Neural progenitor cell (in vitro differentiated cells): Measurements from ENCODE around the gene EMILIN3. TPM values are rescaled to one million over a fixed set of nuclear protein-coding genes. Genes with fewer than 3 reads are reported as not detected.
A peak's percentile ranks its signal among the peaks of the same experiment; 100 is the strongest.

ENCODE experiments used
- DNase-seq: peaks from one replicate; pipeline ENCODE4 v3.0.0-alpha.2; 2016; ENCODE audit warnings: low spot score
- H2AFZ ChIP-seq: fragments of 200-600 bp; sonication (generic); replicated peaks from 2 replicates; pipeline ENCODE4 v1.6.1; 2016; ENCODE audit warnings: antibody characterized with exemption
- H3F3A ChIP-seq: fragments of 200-600 bp; sonication (generic); 2 replicates; pipeline ENCODE4 v1.6.1; 2016; ENCODE audit warnings: antibody characterized with exemption, low read depth
- H3K27ac ChIP-seq: fragments of 200-600 bp; sonication (generic); 2 replicates; pipeline ENCODE4 v1.5.1; 2016; ENCODE audit warnings: mild to moderate bottlenecking
- H3K27me3 ChIP-seq: fragments of 200-600 bp; sonication (generic); 2 replicates; pipeline ENCODE4 v1.6.1; 2016; ENCODE audit warnings: mild to moderate bottlenecking, moderate library complexity
- H3K36me3 ChIP-seq: fragments of 200-600 bp; sonication (generic); 2 replicates; pipeline ENCODE4 v1.5.1; 2016
- H3K4me1 ChIP-seq: fragments of 200-600 bp; sonication (generic); 2 replicates; pipeline ENCODE4 v1.6.1; 2016; ENCODE audit warnings: mixed run types
- H3K4me2 ChIP-seq: fragments of 200-600 bp; sonication (generic); 2 replicates; pipeline ENCODE4 v1.6.1; 2016
- H3K4me3 ChIP-seq: fragments of 200-600 bp; sonication (generic); 2 replicates; pipeline ENCODE4 v1.5.1; 2016
- H3K79me2 ChIP-seq: fragments of 200-600 bp; sonication (generic); 2 replicates; pipeline ENCODE4 v1.6.1; 2016; ENCODE audit warnings: low read depth
- H3K9ac ChIP-seq: fragments of 200-600 bp; sonication (generic); 2 replicates; pipeline ENCODE4 v1.6.1; 2016
- H3K9me3 ChIP-seq: fragments of 200-600 bp; sonication (generic); 2 replicates; pipeline ENCODE4 v1.5.1; 2016; ENCODE audit warnings: low read depth
- H4K20me1 ChIP-seq: fragments of 200-600 bp; sonication (generic); 2 replicates; pipeline ENCODE4 v1.6.1; 2016; ENCODE audit warnings: low read depth
- H3K27ac Mint-ChIP-seq: 3 replicates; pipeline ENCODE4 v1.8.0; 2021; ENCODE audit warnings: mixed read lengths
- H3K27me3 Mint-ChIP-seq: 2 replicates; pipeline ENCODE4 v1.8.0; 2022; ENCODE audit warnings: low read depth, mild to moderate bottlenecking, inconsistent platforms, moderate library complexity, mixed read lengths; ENCODE audit not compliant: insufficient read depth
- H3K36me3 Mint-ChIP-seq: 3 replicates; pipeline ENCODE4 v1.8.0; 2021; ENCODE audit warnings: mixed read lengths
- H3K4me1 Mint-ChIP-seq: 3 replicates; pipeline ENCODE4 v1.8.0; 2021; ENCODE audit warnings: mixed read lengths
- H3K4me3 Mint-ChIP-seq: 3 replicates; pipeline ENCODE4 v1.8.0; 2021; ENCODE audit warnings: mild to moderate bottlenecking, moderate library complexity, mixed read lengths
- H3K9me3 Mint-ChIP-seq: 3 replicates; pipeline ENCODE4 v1.8.0; 2020; ENCODE audit warnings: mixed read lengths
- EZH2 ChIP-seq: fragments of 200-600 bp; sonication (generic); IDR thresholded peaks from 2 replicates; pipeline ENCODE4 v1.6.1; 2017; ENCODE audit warnings: antibody characterized with exemption, mild to moderate bottlenecking, moderate library complexity
- EZH2phosphoT487 ChIP-seq: fragments of 200-600 bp; sonication (generic); IDR thresholded peaks from 2 replicates; pipeline ENCODE4 v1.6.1; 2017; ENCODE audit warnings: antibody characterized with exemption
- total RNA-seq: library from RNA; depleted of rRNA; stranded (reverse); fragments of >200 nt; gene quantifications from 2 replicates; pipeline ENCODE4 v1.2.3, GENCODE V29; 2015; ENCODE audit warnings: low replicate concordance
- TF ChIP-seq, protein P1 (sequence below): fragments of 200-600 bp; sonication (generic); IDR thresholded peaks from 2 replicates; pipeline ENCODE4 v1.5.1; 2017; ENCODE audit warnings: antibody characterized with exemption, mild to moderate bottlenecking

The EMILIN3 gene
- total RNA-seq, 1 donor from 2014 or later = 3.5 TPM

DNA sequence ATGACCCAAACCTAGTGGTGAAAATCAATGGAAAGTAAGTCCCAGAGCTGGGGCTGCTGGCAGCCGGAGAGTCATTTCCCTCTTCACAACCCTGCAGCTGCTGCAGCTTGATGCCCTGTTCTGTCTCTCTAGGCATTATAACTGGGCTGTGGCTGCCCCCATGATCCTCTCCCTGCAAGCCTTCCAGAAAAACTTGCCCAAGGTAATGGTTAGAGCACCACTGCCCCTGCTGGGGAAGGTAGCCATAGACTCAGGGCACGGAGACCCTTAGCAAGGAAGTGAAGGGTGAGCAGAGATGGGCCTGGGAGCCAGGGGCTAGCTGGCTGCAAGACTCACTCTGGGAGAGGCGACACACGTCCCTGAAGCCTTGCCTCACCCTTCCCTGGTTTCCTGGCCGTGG lies 14.0 kb downstream of the EMILIN3 start:
- Histone ChIP-seq H3K9me3 (no peaks in the 10 kb centered on the region), H4K20me1 (no peaks in the 10 kb centered on the region), H3K27me3 (no peaks in the 10 kb centered on the region), H3F3A (no peaks in the 10 kb centered on the region), H3K4me3 (no peak overlapping the region), H3K9ac (no peak overlapping the region), H3K79me2 (no peaks in the 10 kb centered on the region), H2AFZ (no peak overlapping the region), H3K4me1 (peaks cover 2% of the 10 kb centered on the region), H3K36me3 (no peaks in the 10 kb centered on the region), H3K4me2 (no peak overlapping the region), H3K27ac (no peak overlapping the region)
- Mint-ChIP-seq H3K9me3 (no peaks in the 10 kb centered on the region), H3K27ac (no peak overlapping the region), H3K36me3 (no peaks in the 10 kb centered on the region), H3K4me1 (peaks cover 4% of the 10 kb centered on the region), H3K4me3 (no peak overlapping the region), H3K27me3 (peaks cover 2% of the 10 kb centered on the region)
- TF ChIP-seq EZH2 = no peak
- no peak for TF ChIP-seq EZH2phosphoT487
- TF ChIP-seq, protein P1, sequence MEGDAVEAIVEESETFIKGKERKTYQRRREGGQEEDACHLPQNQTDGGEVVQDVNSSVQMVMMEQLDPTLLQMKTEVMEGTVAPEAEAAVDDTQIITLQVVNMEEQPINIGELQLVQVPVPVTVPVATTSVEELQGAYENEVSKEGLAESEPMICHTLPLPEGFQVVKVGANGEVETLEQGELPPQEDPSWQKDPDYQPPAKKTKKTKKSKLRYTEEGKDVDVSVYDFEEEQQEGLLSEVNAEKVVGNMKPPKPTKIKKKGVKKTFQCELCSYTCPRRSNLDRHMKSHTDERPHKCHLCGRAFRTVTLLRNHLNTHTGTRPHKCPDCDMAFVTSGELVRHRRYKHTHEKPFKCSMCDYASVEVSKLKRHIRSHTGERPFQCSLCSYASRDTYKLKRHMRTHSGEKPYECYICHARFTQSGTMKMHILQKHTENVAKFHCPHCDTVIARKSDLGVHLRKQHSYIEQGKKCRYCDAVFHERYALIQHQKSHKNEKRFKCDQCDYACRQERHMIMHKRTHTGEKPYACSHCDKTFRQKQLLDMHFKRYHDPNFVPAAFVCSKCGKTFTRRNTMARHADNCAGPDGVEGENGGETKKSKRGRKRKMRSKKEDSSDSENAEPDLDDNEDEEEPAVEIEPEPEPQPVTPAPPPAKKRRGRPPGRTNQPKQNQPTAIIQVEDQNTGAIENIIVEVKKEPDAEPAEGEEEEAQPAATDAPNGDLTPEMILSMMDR = no peak
- DNase-seq = no peak

DNA sequence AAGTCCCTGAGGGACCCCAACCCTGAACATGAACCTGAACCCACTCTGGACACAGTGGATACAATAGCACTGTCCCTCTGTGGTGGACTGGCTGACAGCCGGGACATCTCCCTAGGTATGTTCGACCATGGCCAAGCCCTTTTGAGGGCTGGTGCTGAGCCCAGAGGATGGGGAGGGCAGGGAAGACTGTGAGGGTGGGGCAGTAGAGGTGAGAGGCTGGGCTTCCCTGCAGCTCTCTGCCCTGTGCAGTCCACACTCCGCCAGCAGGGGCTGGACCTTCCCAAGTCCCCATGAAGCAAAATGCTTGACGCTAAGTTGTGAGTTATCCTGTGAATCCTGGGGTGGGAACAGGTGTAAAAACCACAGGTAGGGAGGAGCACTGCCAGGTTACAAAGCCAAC lies 14.5 kb downstream of the EMILIN3 start:
- no peak overlapping the region for H3K4me2 ChIP-seq
- DNase-seq = peak; percentile 24
- H3K36me3 ChIP-seq = no peaks in the 10 kb centered on the region
- no peaks in the 10 kb centered on the region for H3K9me3 ChIP-seq
- Mint-ChIP-seq H3K9me3 (no peaks in the 10 kb centered on the region), H3K27ac (no peak overlapping the region), H3K4me1 (peaks cover 7% of the 10 kb centered on the region), H3K4me3 (no peak overlapping the region), H3K36me3 (no peaks in the 10 kb centered on the region), H3K27me3 (peaks cover 2% of the 10 kb centered on the region)
- no peaks in the 10 kb centered on the region for H3K79me2 ChIP-seq
- H3K27ac ChIP-seq = no peak overlapping the region
- no peak overlapping the region for H2AFZ ChIP-seq
- no peaks in the 10 kb centered on the region for H4K20me1 ChIP-seq
- H3K4me1 ChIP-seq = peaks cover 4% of the 10 kb centered on the region
- H3K9ac ChIP-seq = no peak overlapping the region
- H3F3A ChIP-seq = no peaks in the 10 kb centered on the region
- H3K4me3 ChIP-seq = no peak overlapping the region
- TF ChIP-seq, protein P1 = peak; percentile 23
- TF ChIP-seq EZH2 = no peak
- no peak for TF ChIP-seq EZH2phosphoT487
- H3K27me3 ChIP-seq = no peaks in the 10 kb centered on the region

DNA sequence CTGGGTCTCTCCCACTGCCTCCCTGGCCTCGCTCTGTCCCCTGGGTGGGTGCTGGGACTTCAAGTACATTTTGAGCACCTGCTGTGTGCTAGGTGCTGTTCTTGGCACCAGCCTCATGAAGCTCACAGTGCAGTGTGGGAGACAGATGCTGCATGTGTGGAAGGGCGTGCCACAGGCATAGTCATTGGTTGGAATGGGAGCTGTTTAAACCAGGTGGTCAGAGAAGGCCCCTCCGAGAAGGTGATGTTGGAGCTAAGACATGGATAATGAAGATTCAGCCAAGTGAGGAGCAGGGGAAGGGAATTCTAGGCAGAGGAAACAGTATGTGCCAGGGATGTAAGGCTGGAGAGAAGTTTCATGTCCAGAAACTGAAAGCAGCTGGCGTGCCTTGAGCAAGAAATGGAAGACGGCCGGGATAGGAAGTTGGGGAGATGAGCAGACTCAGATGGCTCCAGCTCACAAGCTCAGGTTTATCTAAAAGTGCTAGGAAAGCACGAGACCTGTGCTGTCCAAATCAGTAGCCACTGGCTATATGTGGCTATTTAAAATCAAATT lies 16.1 kb downstream of the EMILIN3 start:
- Mint-ChIP-seq H3K4me1 (peaks cover 10% of the 10 kb centered on the region), H3K36me3 (no peaks in the 10 kb centered on the region), H3K4me3 (no peak overlapping the region), H3K9me3 (no peaks in the 10 kb centered on the region), H3K27ac (no peak overlapping the region), H3K27me3 (no peaks in the 10 kb centered on the region)
- TF ChIP-seq EZH2 (no peak), EZH2phosphoT487 (no peak)
- TF ChIP-seq, protein P1 = no peak
- Histone ChIP-seq H3K4me3 (no peak overlapping the region), H3K27ac (no peak overlapping the region), H3K9ac (no peak overlapping the region), H3K9me3 (no peaks in the 10 kb centered on the region), H3K27me3 (no peaks in the 10 kb centered on the region), H2AFZ (no peak overlapping the region), H3K4me1 (peaks cover 4% of the 10 kb centered on the region), H3K79me2 (no peaks in the 10 kb centered on the region), H3F3A (no peaks in the 10 kb centered on the region), H4K20me1 (no peaks in the 10 kb centered on the region), H3K36me3 (no peaks in the 10 kb centered on the region), H3K4me2 (no peak overlapping the region)
- DNase-seq = no peak
